Left ventricle myocardium inferior (tissue), 1 donor: Measurements from ENCODE around the gene REEP1. TPM values are rescaled to one million over a fixed set of nuclear protein-coding genes. Genes with fewer than 3 reads are reported as not detected.

ENCODE experiments used
- DNase-seq: peaks from one replicate; pipeline ENCODE4 v3.0.0-alpha.2; 2020
- H3K27ac ChIP-seq: fragments of 200-600 bp; replicated peaks from 2 replicates; pipeline ENCODE4 v1.8.0; 2021
- H3K27me3 ChIP-seq: fragments of 200-600 bp; 2 replicates; pipeline ENCODE4 v1.8.0; 2021; ENCODE audit warnings: low read depth
- H3K36me3 ChIP-seq: fragments of 200-600 bp; 2 replicates; pipeline ENCODE4 v1.8.0; 2021
- H3K4me1 ChIP-seq: fragments of 200-600 bp; 2 replicates; pipeline ENCODE4 v1.8.0; 2021
- H3K4me3 ChIP-seq: fragments of 200-600 bp; 2 replicates; pipeline ENCODE4 v1.8.0; 2021; ENCODE audit warnings: mild to moderate bottlenecking, moderate library complexity
- H3K9me3 ChIP-seq: fragments of 200-600 bp; replicated peaks from 2 replicates; pipeline ENCODE4 v1.8.0; 2021
- intact Hi-C: fragments of 100-400 bp; cut with micrococcal nuclease; formaldehyde crosslinking; loops from one replicate; pipeline ENCODE4 v1.11.0; 2022
- total RNA-seq: library from RNA; stranded (reverse); fragmentation: NEBNext Ultra II Directional; extraction: Animal tissue kit (Norgen Biotek cat#: 25700); gene quantifications from one replicate; pipeline ENCODE4 v1.2.1, GENCODE V29; 2021
- TF ChIP-seq, protein P1 (sequence below): fragments of 200-600 bp; IDR thresholded peaks from 2 replicates; pipeline ENCODE4 v1.8.0; 2021; ENCODE audit warnings: antibody characterized with exemption, mild to moderate bottlenecking, borderline replicate concordance
- donor health status: DM: no; HTN: yes; CAD: no; lungs with severe emphysema.

The REEP1 gene
- total RNA-seq, 1 donor from 2014 or later, result 30.2 TPM

DNA sequence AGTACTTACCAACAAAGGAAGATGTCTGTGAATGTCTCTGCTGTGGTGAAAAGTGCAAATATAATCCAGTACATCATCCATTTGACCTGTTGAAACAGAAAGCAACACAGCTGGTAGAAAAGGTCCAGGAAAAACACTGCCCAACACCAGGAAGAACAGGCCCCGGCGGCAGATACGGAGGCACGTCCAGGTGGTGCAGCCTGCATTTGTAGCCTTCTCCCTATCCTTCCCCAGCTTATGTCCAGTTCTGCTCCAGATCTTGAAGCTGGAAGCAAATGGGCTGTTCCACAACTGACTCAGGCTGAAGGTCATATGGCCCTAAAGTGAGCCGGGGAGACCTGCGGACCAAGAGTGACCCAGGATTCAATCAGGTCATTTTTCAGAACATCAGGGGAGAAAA is 73.5 kb downstream of the REEP1 start:
- H3K27ac ChIP-seq, result no peak overlapping the region

DNA sequence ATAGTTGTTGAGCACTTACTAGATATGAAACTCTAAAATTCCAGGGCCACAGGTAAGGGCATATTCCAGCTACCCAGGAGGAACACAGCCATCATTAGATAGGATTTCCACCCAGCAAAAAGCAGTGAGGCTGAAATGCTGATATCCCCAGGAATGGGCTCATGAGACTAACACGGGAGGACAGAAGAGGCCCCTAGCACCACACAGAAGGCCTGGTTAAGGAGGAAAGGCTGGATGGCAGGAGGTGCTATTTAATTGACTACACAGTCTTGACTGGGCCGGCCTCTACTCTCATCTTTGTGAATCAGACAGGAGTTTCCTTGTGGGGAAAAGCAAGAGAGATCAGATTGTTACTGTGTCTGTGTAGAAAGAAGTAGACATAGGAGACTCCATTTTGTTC is 76.4 kb downstream of the REEP1 start:
- Histone ChIP-seq H3K4me1 (peaks cover under 1% of the 10 kb centered on the region), H3K9me3 (no peaks in the 10 kb centered on the region), H3K27me3 (no peaks in the 10 kb centered on the region), H3K4me3 (no peak overlapping the region), H3K36me3 (no peaks in the 10 kb centered on the region), H3K27ac (no peak overlapping the region)
- intact Hi-C loops, result no loop called here
- no peak for DNase-seq
- TF ChIP-seq, protein P1, sequence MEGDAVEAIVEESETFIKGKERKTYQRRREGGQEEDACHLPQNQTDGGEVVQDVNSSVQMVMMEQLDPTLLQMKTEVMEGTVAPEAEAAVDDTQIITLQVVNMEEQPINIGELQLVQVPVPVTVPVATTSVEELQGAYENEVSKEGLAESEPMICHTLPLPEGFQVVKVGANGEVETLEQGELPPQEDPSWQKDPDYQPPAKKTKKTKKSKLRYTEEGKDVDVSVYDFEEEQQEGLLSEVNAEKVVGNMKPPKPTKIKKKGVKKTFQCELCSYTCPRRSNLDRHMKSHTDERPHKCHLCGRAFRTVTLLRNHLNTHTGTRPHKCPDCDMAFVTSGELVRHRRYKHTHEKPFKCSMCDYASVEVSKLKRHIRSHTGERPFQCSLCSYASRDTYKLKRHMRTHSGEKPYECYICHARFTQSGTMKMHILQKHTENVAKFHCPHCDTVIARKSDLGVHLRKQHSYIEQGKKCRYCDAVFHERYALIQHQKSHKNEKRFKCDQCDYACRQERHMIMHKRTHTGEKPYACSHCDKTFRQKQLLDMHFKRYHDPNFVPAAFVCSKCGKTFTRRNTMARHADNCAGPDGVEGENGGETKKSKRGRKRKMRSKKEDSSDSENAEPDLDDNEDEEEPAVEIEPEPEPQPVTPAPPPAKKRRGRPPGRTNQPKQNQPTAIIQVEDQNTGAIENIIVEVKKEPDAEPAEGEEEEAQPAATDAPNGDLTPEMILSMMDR, result no peak

More for the DNA sequence above, 73.5 kb downstream of the REEP1 start:
- intact Hi-C loops, result no loop called here
- no peak for DNase-seq
- H3K4me1 ChIP-seq, result no peaks in the 10 kb centered on the region
- no peaks in the 10 kb centered on the region for H3K36me3 ChIP-seq
- TF ChIP-seq, protein P1, result no peak
- no peak overlapping the region for H3K4me3 ChIP-seq
- no peaks in the 10 kb centered on the region for H3K27me3 ChIP-seq
- H3K9me3 ChIP-seq, result no peaks in the 10 kb centered on the region

- no peak for DNase-seq
- H3K27ac ChIP-seq, result no peak overlapping the region
- no peak overlapping the region for H3K4me3 ChIP-seq
- TF ChIP-seq, protein P1, result no peak
- no peaks in the 10 kb centered on the region for H3K36me3 ChIP-seq
- H3K27me3 ChIP-seq, result no peaks in the 10 kb centered on the region
- intact Hi-C loops, result no loop called here
- H3K4me1 ChIP-seq, result peaks cover 30% of the 10 kb centered on the region
- H3K9me3 ChIP-seq, result no peaks in the 10 kb centered on the region
These were observed 79.3 kb downstream of the REEP1 start for GRCh38 chr2:86258106-86258505.

DNA sequence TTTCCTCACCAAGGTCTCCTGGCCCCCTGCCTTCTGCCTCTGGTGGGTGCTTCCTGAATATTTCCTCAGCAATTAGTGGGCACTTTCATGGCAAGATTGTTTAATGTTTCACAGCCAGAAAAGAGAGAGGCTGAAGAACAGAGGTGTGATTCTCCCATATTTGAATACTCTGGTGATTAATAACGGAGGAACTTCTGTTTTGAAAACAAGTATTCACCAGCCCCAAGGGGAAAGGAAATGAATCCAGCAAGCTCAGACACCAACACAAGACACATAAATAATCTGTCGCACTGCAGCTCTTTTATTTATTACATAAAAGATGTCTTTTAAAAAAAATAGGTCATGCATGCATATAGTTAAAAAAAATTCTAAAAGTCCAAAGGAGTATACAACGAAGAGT is 80.4 kb downstream of the REEP1 start:
- intact Hi-C loops, result no loop called here
- no peak for DNase-seq
- Histone ChIP-seq H3K4me1 (peaks cover 41% of the 10 kb centered on the region), H3K27ac (no peak overlapping the region), H3K4me3 (no peak overlapping the region), H3K9me3 (no peaks in the 10 kb centered on the region), H3K27me3 (no peaks in the 10 kb centered on the region), H3K36me3 (no peaks in the 10 kb centered on the region)
- TF ChIP-seq, protein P1, result no peak

GRCh38 chr2:86256300-86256699 is 81.1 kb downstream of the REEP1 start:
- Histone ChIP-seq H3K4me3 (no peak overlapping the region), H3K27me3 (no peaks in the 10 kb centered on the region), H3K27ac (peak overlapping the region; percentile 79), H3K9me3 (no peaks in the 10 kb centered on the region), H3K36me3 (no peaks in the 10 kb centered on the region), H3K4me1 (peaks cover 45% of the 10 kb centered on the region)
- TF ChIP-seq, protein P1, result no peak
- intact Hi-C loops, result no loop called here
- no peak for DNase-seq
